Measurements from ENCODE around the gene TSPAN13.

DNA sequence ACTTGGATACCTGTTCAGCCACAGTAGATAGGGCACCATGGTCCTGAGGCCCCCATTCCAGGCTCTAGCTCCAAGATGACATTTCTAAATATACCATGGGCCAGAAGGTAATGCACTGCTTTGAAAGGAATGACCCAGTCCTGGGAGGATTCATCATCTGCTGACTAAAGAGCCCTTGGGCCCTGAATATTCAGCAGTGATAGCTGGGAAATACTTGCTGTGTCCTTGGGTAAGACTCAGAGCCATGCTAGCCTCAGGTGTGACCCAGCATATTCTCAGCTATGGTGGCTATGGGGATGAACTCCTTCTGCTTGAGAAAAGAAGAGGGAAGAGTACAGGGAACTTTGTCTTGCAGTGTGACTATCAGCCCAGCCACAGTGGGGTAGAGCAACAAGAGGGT, 72.5 kb downstream of the TSPAN13 start:
- TF ChIP-seq POLR2AphosphoS5 (IDR thresholded peaks at IDR 0.05) (no peak), POLR2A (IDR thresholded peaks at IDR 0.05) (no peak)
- TF ChIP-seq, protein P1, sequence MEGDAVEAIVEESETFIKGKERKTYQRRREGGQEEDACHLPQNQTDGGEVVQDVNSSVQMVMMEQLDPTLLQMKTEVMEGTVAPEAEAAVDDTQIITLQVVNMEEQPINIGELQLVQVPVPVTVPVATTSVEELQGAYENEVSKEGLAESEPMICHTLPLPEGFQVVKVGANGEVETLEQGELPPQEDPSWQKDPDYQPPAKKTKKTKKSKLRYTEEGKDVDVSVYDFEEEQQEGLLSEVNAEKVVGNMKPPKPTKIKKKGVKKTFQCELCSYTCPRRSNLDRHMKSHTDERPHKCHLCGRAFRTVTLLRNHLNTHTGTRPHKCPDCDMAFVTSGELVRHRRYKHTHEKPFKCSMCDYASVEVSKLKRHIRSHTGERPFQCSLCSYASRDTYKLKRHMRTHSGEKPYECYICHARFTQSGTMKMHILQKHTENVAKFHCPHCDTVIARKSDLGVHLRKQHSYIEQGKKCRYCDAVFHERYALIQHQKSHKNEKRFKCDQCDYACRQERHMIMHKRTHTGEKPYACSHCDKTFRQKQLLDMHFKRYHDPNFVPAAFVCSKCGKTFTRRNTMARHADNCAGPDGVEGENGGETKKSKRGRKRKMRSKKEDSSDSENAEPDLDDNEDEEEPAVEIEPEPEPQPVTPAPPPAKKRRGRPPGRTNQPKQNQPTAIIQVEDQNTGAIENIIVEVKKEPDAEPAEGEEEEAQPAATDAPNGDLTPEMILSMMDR (IDR thresholded peaks at IDR 0.05): no peak
